GM12891 (cell line): ENCODE measurements around the gene SLC4A8.

Experiments used
- POLR2A ChIP-seq: IDR thresholded peaks from 2 replicates; pipeline ENCODE4 v1.6.1; 2011; ENCODE audit warnings: low read depth, low read length, control low read depth
- TAF1 ChIP-seq: IDR thresholded peaks from 2 replicates; pipeline ENCODE4 v1.6.1; 2011; ENCODE audit warnings: low read depth, low read length, control low read depth

DNA sequence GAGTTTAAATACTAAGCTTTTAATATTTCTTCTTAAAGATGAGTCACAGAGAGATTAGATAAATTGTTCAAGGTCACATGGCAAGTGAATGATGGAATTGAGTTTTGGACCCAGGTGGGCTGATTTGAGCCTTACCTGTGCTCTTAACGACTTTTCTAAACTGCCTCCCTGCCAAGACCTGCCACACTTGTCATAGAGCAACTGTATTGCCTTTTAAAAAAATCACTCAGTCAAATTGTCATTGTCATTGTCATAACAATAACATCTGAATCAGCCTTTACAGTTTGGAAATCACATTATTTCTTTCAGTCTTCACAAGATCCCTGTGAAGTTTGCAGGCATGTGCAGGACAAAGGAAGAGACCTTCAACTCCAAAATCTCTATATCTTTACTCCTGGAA, 25.7 kb downstream of the SLC4A8 start:
- TF ChIP-seq POLR2A (no peak), TAF1 (no peak)
